HEK293 (cell line): ENCODE measurements around the gene LCE4A.

Source experiments
- CTCF ChIA-PET: fragments of 350-600 bp; formaldehyde crosslinking; extraction: SDS; loops from one replicate; lab custom pipeline; 2021; ENCODE audit warnings: antibody characterized with exemption; lab: Yijun Ruan, JAX
- POLR2A ChIA-PET: fragments of 300-600 bp; formaldehyde crosslinking; extraction: SDS; loops from one replicate; lab custom pipeline; 2020; ENCODE audit warnings: antibody characterized with exemption, inconsistent platforms; lab: Yijun Ruan, JAX
- H3K27ac ChIP-seq: fragments of 200-500 bp; sonication (Bioruptor generic); 2 replicates; pipeline ENCODE4 v1.5.1; 2014; ENCODE audit warnings: low read depth, low read length, control low read depth, inconsistent platforms; ENCODE audit errors: extremely low read depth
- H3K36me3 ChIP-seq, 2 experiments: fragments of 200-500 bp in 1 of 2; sonication (Bioruptor generic) in 1 of 2; 1 replicate in 1 of 2; 2 replicates in 1 of 2; pipeline ENCODE4 v1.5.1; 2014 to 2017; ENCODE audit warnings: inconsistent platforms in 2 of 2, low read length in 2 of 2; ENCODE audit not compliant: control insufficient read depth in 2 of 2, insufficient read depth in 1 of 2
- H3K4me1 ChIP-seq: fragments of 200-500 bp; sonication (Bioruptor generic); 2 replicates; pipeline ENCODE4 v1.5.1; 2014; ENCODE audit warnings: mild to moderate bottlenecking, low read length, inconsistent platforms; ENCODE audit not compliant: control insufficient read depth, insufficient read depth
- H3K4me3 ChIP-seq: 2 replicates; pipeline ENCODE4 v1.5.1; 2011; ENCODE audit warnings: low read depth, mild to moderate bottlenecking, control low read depth, low read length, moderate library complexity
- H3K9me3 ChIP-seq: fragments of 200-500 bp; sonication (Bioruptor generic); 2 replicates; pipeline ENCODE4 v1.5.1; 2014; ENCODE audit warnings: low read depth, low read length, inconsistent platforms; ENCODE audit not compliant: control insufficient read depth, insufficient read depth
- REST ChIP-seq: fragments of 450-650 bp; formaldehyde crosslinking; IDR thresholded peaks from 2 replicates; pipeline ENCODE4 v1.5.1; 2016; ENCODE audit warnings: missing biosample characterization, missing genetic modification characterization
- ZNF140 ChIP-seq: fragments of 450-650 bp; formaldehyde crosslinking; IDR thresholded peaks from 2 replicates; pipeline ENCODE4 v1.5.1; 2016; ENCODE audit warnings: missing biosample characterization, missing genetic modification characterization
- ZNF404 ChIP-seq: fragments of 450-650 bp; formaldehyde crosslinking; IDR thresholded peaks from 2 replicates; pipeline ENCODE4 v1.5.1; 2017; ENCODE audit warnings: missing biosample characterization, missing genetic modification characterization
- ZNF514 ChIP-seq: fragments of 450-650 bp; formaldehyde crosslinking; IDR thresholded peaks from 2 replicates; pipeline ENCODE4 v1.5.1; 2016; ENCODE audit warnings: missing biosample characterization, missing genetic modification characterization
- ZNF600 ChIP-seq: fragments of 450-650 bp; formaldehyde crosslinking; IDR thresholded peaks from 2 replicates; pipeline ENCODE4 v1.5.1; 2016; ENCODE audit warnings: missing biosample characterization, missing genetic modification characterization
- ZNF747 ChIP-seq: fragments of 450-650 bp; formaldehyde crosslinking; IDR thresholded peaks from 2 replicates; pipeline ENCODE4 v1.5.1; 2016; ENCODE audit warnings: missing biosample characterization, missing genetic modification characterization
- ZNF837 ChIP-seq: fragments of 450-650 bp; formaldehyde crosslinking; IDR thresholded peaks from 2 replicates; pipeline ENCODE4 v1.5.1; 2016; ENCODE audit warnings: missing biosample characterization, missing genetic modification characterization
- ZSCAN18 ChIP-seq: fragments of 450-650 bp; formaldehyde crosslinking; IDR thresholded peaks from 2 replicates; pipeline ENCODE4 v1.5.1; 2016; ENCODE audit warnings: missing biosample characterization, missing genetic modification characterization
- TF ChIP-seq, protein P1 (sequence below): fragments of 450-650 bp; formaldehyde crosslinking; conservative IDR thresholded peaks from 2 replicates; pipeline ENCODE4 v1.5.1; 2016; ENCODE audit warnings: low read depth, missing biosample characterization, missing genetic modification characterization
- TF ChIP-seq, protein P2 (sequence below): fragments of 450-650 bp; IDR thresholded peaks from 2 replicates; pipeline ENCODE4 v1.5.1; 2018; ENCODE audit warnings: missing biosample characterization, missing genetic modification characterization

LCE4A gene

GRCh38 chr1:152718238-152718637, 10.3 kb downstream of the LCE4A start (continued):
- TF ChIP-seq, protein P1, sequence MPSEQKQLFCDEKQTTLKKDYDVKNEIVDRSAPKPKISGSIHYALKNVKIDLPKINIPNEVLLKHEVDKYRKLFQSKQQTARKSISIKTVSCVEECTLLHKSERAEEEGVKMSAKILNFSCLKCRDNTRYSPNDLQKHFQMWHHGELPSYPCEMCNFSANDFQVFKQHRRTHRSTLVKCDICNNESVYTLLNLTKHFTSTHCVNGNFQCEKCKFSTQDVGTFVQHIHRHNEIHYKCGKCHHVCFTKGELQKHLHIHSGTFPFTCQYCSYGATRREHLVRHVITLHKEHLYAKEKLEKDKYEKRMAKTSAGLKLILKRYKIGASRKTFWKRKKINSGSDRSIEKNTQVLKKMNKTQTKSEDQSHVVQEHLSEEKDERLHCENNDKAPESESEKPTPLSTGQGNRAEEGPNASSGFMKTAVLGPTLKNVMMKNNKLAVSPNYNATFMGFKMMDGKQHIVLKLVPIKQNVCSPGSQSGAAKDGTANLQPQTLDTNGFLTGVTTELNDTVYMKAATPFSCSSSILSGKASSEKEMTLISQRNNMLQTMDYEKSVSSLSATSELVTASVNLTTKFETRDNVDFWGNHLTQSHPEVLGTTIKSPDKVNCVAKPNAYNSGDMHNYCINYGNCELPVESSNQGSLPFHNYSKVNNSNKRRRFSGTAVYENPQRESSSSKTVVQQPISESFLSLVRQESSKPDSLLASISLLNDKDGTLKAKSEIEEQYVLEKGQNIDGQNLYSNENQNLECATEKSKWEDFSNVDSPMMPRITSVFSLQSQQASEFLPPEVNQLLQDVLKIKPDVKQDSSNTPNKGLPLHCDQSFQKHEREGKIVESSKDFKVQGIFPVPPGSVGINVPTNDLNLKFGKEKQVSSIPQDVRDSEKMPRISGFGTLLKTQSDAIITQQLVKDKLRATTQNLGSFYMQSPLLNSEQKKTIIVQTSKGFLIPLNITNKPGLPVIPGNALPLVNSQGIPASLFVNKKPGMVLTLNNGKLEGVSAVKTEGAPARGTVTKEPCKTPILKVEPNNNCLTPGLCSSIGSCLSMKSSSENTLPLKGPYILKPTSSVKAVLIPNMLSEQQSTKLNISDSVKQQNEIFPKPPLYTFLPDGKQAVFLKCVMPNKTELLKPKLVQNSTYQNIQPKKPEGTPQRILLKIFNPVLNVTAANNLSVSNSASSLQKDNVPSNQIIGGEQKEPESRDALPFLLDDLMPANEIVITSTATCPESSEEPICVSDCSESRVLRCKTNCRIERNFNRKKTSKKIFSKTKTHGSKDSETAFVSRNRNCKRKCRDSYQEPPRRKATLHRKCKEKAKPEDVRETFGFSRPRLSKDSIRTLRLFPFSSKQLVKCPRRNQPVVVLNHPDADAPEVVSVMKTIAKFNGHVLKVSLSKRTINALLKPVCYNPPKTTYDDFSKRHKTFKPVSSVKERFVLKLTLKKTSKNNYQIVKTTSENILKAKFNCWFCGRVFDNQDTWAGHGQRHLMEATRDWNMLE (tag by site-specific recombination), result no peak
- TF ChIP-seq ZNF837, result no peak
- no peak for TF ChIP-seq ZNF514
- no peak for TF ChIP-seq ZNF140 (tag by site-specific recombination)
- no peak for TF ChIP-seq ZNF600 (tag by site-specific recombination)
- no peak for TF ChIP-seq ZNF747 (tag by site-specific recombination)
- no peak for TF ChIP-seq ZNF404 (tag by site-specific recombination)
- no peak for TF ChIP-seq REST (tag by site-specific recombination)

GRCh38 chr1:152725261-152725660, 17.3 kb downstream of the LCE4A start:
- no peaks in the 10 kb centered on the region for H3K4me1 ChIP-seq
- no peak overlapping the region for H3K27ac ChIP-seq
- H3K4me3 ChIP-seq, result no peak overlapping the region
- ChIA-PET POLR2A (no interaction called here), CTCF (interaction anchor here (0.5 kb wide), 1 partner anchor 145 kb away, joined by 3 read pairs; no protein-coding TSS in a partner anchor)
- TF ChIP-seq ZNF514, result no peak
- TF ChIP-seq, protein P2, sequence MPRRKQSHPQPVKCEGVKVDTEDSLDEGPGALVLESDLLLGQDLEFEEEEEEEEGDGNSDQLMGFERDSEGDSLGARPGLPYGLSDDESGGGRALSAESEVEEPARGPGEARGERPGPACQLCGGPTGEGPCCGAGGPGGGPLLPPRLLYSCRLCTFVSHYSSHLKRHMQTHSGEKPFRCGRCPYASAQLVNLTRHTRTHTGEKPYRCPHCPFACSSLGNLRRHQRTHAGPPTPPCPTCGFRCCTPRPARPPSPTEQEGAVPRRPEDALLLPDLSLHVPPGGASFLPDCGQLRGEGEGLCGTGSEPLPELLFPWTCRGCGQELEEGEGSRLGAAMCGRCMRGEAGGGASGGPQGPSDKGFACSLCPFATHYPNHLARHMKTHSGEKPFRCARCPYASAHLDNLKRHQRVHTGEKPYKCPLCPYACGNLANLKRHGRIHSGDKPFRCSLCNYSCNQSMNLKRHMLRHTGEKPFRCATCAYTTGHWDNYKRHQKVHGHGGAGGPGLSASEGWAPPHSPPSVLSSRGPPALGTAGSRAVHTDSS (tag by site-specific recombination), result no peak
- no peaks in the 10 kb centered on the region for H3K9me3 ChIP-seq
- H3K36me3 ChIP-seq, result no peaks in the 10 kb centered on the region

- Histone ChIP-seq H3K4me1 (no peaks in the 10 kb centered on the region), H3K9me3 (no peaks in the 10 kb centered on the region), H3K4me3 (no peak overlapping the region)
- TF ChIP-seq ZNF837 (no peak), ZSCAN18 (tag by site-specific recombination) (no peak)
- TF ChIP-seq, all 188 proteins: peak for 0
- CTCF ChIA-PET, result no interaction called here
- POLR2A ChIA-PET, result no interaction called here
- Histone ChIP-seq H3K27ac (no peak overlapping the region), H3K36me3 (no peaks in the 10 kb centered on the region)
Measured at GRCh38 chr1:152728986-152729385, 21.0 kb downstream of the LCE4A start.
